GM19351 (cell line): Measurements from ENCODE around the gene FBRSL1.
"Not testable (repeated sequence)": the region's sequence is repeated elsewhere in the genome, so short reads cannot be mapped to it uniquely, and the experiment has no call there.

Experiments used
- ATAC-seq: cut with Tn5 transposase; IDR thresholded peaks from one replicate; pipeline ENCODE4 v1.9.1; 2021; ENCODE audit warnings: mild to moderate bottlenecking, moderate library complexity; ENCODE audit not compliant: unreplicated experiment

FBRSL1 gene

DNA sequence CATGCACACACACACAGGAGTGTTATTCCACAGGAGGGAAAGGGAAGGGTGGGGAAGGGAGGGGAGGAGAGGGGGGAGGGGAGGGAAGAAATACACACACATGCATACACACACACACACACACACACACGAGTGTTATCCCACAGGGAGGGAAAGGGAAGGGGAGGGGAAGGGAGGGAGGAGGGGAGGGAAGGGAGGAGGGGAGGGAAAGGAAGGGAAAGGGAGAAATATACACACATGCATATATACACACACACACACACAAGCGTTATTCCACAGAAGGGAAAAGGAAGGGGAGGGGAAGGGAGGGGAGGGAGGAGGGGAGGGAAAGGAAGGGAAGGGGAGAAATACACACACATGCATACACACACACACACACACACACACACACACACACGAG, 19.6 kb upstream of the FBRSL1 start:
- no peak for ATAC-seq

GRCh38 chr12:132471011-132471857, 18.7 kb upstream of the FBRSL1 start:
- ATAC-seq, result peak; percentile 59

- ATAC-seq, result no peak
These were observed 18.1 kb upstream of the FBRSL1 start for GRCh38 chr12:132471858-132472255.

- ATAC-seq, result no peak
These were observed 17.6 kb upstream of the FBRSL1 start for GRCh38 chr12:132472386-132472785.

DNA sequence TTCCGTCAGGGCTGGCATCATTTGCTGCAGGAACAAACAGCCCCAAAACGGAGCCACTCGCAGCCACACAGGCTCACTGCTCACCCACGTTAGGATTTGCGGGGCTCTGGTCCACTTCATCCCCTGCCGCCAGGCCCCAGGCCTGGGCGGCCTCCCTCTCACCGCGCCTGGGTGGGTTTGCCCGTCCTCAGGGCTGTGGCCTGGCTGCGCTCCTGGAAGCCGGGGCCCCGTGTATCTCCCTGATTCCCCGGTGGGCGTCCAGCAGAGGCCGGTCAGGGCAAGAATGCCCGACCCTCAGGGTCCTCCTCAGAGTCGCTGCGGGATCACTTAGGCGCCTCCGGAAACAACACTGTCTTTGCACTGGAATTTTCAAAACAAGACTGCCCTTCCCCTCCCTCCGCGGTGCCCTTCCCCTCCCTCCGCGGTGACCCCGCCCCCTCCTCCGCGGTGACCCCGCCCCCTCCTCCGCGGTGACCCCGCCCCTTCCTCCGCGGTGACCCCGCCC, 15.7 kb upstream of the FBRSL1 start:
- no peak for ATAC-seq

DNA sequence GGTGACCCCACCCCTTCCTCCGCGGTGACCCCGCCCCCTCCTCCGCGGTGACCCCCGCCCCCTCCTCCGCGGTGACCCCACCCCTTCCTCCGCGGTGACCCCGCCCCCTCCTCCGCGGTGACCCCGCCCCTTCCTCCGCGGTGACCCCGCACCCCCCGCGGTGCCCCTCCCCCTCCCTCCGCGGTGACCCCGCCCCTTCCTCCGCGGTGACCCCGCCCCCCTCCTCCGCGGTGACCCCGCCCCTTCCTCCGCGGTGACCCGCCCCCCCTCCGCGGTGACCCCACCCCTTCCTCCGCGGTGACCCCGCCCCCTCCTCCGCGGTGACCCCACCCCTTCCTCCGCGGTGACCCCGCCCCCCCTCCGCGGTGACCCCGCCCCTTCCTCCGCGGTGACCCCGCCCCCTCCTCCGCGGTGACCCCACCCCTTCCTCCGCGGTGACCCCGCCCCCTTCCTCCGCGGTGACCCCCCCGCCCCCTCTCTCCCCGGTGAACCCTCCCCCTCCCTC, 15.1 kb upstream of the FBRSL1 start:
- ATAC-seq, result not testable (repeated sequence)

GRCh38 chr12:132475304-132476037, 14.5 kb upstream of the FBRSL1 start:
- ATAC-seq, result no peak

DNA sequence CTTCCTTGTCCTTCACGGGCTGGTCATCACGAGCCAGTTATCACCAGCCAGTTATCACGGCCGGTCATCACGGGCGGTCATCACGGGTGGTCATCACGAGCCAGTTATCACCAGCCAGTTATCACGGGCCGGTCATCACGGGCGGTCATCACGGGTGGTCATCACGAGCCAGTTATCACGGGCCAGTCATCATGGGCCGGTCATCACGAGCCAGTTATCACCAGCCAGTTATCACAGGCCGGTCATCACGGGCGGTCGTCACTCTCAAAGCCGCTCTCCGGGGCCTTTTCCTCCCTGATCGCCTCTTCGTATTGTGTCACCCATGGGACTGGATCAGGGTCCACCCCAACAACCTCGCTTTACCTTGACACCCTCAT, 13.9 kb upstream of the FBRSL1 start:
- ATAC-seq, result no peak

GRCh38 chr12:132476421-132476820, 13.5 kb upstream of the FBRSL1 start:
- ATAC-seq, result no peak

- no peak for ATAC-seq
These were observed 12.8 kb upstream of the FBRSL1 start for GRCh38 chr12:132477017-132477702.

DNA sequence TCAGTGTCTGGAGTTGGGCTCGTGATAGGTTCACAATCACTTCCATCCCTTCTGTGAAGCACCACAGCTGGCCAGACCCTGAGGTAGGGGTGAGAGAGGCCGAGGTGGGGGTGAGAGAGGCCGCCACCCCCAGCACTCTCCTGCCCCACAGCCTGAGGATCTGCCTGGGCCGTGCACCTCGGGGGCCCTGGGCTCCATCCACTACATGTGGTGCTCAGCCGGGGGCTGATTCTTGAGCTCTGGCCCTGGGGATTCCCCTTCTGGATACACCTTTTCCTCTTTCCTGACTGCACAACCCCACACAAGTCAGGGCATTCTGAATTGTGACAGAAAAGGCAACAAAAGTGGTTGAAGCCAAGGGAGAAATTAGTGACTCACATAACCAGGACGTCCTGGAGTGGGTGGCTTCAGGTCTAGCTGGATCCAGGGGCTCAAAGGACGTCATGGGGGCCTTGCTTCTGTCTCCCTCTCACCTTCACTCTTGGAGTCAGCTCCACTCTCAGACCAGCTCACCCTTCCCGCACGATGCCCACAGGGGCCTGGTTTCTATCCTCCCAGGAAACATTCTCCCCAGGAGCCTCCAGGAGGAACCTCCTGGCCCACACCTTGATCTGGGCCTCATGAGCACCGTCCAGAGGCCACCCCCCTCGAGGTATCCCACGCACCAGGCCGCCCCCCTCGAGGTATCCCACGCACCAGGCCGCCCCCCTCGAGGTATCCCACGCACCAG, 12.1 kb upstream of the FBRSL1 start:
- ATAC-seq, result no peak

- no peak for ATAC-seq
These were observed 11.5 kb upstream of the FBRSL1 start for GRCh38 chr12:132478433-132478803.

GRCh38 chr12:132478845-132479244, 11.1 kb upstream of the FBRSL1 start:
- ATAC-seq, result no peak

GRCh38 chr12:132479291-132479690, 10.7 kb upstream of the FBRSL1 start:
- no peak for ATAC-seq

DNA sequence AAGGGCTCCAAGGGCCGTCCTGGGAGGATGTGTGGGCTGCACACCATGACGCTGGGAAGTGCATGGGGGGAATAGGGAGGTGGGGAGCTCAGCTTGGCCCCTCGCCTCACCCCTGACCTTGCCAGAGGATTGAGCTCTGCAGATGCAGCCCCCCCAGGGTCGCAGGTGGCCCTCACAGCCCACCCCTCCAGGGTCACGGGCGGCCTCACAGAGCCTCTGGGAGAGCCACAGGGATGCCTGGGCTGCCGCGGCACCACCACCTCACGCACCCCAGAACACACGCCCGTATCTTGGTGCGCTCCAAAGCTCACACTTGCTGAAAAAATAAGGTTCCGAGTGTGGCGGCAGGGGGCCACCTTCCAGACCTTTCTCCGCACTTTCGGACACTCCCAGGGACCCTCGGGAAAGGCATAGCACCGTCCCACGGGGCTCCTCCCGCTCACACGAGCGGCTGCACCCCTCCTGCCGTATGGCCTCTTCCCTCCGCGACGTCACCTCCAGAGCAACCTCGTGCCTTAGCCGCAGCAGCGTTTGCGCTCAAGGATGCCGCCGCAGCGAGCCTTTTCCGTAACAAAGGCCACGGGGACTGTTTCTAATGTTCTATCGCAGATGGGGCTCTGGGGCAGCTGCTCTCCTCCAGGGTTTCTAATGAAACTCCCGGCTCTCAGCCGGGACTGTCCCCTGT, 9.9 kb upstream of the FBRSL1 start:
- ATAC-seq, result no peak

DNA sequence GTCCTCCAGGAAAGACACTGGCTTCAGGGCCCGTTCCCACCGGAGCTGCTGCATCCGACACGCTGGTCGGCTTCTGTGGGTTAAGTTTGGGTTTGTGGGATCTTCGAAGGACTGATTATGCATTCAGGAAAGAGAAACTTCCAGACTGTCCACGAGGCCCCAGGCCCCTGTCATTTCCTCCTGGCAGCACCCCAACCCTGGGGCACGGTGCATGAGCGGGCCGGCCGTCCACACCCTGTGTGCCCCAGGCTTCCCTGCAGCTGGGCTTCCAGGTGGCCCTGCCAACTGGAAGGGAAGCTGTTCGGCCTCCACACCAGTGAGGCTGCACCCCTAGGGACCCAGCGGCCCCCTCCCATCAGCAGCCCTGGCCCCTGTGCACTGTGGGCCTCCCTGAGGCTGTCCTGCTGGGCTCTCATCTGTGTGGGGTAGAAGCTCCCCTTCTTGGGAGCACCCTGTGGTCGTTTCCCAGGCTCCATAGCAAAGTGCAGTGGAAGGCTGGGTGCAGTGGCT, 9.3 kb upstream of the FBRSL1 start:
- ATAC-seq, result no peak

GRCh38 chr12:132481345-132481744, 8.6 kb upstream of the FBRSL1 start:
- ATAC-seq, result no peak

DNA sequence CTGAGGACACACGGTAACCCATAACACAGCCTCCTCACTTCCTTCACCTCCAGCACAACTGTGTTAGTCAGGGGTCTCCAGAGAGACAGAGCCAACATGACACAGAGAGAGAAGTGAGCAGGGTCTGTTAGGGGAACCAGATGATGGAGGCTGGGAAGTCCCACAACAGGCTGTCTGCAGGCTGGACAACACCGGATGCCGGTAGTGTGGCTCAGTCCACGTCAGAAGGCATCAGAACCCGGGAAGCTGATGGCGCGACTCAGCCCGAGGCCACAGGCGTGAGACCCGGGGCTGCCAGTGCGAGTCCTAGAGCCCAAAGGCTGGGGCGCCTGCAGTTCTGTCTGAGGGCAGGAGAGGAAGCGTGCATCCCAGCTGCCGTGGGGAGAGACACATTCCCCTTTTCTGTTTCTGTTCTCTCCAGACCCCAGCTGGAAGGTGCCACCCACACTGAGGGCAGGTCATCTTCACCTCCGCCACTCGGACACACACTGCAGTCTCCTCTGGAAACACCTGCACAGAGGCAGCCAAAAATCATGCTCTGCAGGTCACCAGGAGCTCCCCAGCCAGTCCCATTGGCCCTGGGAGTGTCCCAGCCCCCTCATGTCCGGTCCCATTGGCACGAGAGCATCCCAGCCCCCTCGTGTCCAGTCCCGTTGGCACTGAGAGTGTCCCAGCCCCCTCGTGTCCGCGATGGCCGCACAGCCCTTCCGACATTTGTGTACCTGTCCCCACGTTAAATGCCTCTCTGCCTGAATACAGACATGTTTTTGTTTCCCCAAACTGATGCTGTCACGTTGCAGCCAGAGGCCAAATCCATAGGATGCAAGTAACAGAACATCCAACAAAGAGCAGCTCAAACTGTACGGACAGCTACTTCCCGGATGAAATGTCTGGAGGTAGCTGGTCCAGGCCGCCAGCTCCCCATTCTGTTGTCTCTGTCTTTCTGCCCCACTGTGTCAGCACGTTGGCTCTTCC, 7.9 kb upstream of the FBRSL1 start:
- ATAC-seq, result no peak

DNA sequence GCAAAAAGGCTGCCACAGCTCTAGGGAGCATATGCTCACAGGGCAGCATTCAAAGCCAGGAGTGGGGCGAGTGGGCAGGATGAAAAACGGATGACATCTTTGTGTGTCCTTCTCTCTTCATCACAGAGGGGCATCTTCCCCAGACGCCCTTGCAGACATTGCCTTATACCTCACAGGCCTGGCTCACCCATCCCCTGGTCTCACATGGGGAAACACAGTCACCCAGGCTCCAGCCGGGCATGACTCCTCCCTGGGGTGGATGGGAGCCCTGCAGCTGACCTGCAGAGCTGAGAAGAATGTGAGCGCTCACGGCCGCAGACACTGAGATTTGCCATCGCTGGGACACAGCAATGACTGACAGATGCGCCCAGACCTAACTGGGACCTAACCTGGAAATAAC, 7.2 kb upstream of the FBRSL1 start:
- no peak for ATAC-seq
